ENCODE results near the gene CHRM2. TPM values are rescaled to one million over a fixed set of nuclear protein-coding genes. Genes with fewer than 3 reads are reported as not detected.
"Not testable (repeated sequence)": the region's sequence is repeated elsewhere in the genome, so short reads cannot be mapped to it uniquely, and the experiment has no call there.

CHRM2 gene
- total RNA-seq: 71.2 TPM

GRCh38 chr7:136868496-136869000 is at the start of gene CHRM2:
Gene CHRM2, plus strand, starts transcription at chr7:136868652. Its CDS starts 146,214 bp downstream, at chr7:137014866.
- no peak for DNase-seq (ENCODE audit: low spot score)

- DNase-seq (ENCODE audit: low spot score): not testable (repeated sequence)
Observed at GRCh38 chr7:136831398-136831797, 37.1 kb upstream of the CHRM2 start.

GRCh38 chr7:136845899-136846465 is 22.5 kb upstream of the CHRM2 start:
- DNase-seq (ENCODE audit: low spot score): no peak

DNA sequence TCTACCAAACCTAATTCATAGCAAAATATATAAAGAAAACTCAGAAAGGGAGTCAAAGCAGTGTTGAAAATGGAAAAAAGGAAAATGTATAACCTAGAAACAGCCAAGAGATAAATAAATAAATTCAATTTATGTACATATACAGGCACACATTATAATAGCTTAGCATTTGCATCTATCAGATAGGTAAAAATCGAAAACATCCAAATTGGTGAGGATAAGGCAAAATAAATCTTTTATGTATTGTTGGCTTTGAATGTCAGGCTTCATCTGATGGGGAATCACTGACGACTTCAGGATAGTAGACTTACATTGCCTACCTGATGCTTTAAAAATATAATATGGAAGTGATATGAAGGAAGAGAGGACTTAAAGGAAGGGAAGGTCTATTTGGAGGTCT is 20.6 kb upstream of the CHRM2 start:
- DNase-seq (ENCODE audit: low spot score): no peak

- no peak for DNase-seq (ENCODE audit: low spot score)
Observed at GRCh38 chr7:136853654-136854053, 14.8 kb upstream of the CHRM2 start.

GRCh38 chr7:136857573-136857972 is 10.9 kb upstream of the CHRM2 start:
- DNase-seq (ENCODE audit: low spot score): no peak

GRCh38 chr7:136859803-136860202 is 8.6 kb upstream of the CHRM2 start:
- DNase-seq (ENCODE audit: low spot score): no peak

- no peak for DNase-seq (ENCODE audit: low spot score)
Observed at GRCh38 chr7:136865236-136865635, 3.2 kb upstream of the CHRM2 start.

DNA sequence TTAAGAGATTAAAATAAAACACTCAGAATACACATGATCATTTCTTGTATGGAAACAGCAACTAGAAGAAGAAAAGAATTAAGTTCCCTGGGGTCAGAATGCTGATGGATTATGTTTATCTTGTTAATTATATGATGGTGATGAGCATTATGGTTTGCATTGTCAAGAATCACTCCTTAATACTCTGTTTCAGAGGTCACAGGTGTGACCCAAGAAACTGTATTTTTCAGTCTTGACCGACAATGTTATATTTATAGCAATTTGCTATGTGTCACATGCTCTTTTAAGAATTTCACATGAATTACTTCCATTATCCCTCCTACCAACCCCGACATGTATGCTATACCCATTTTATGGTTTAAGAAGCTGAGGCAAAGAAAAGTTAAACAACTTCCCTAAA is 2.7 kb upstream of the CHRM2 start:
- no peak for DNase-seq (ENCODE audit: low spot score)

- no peak for DNase-seq (ENCODE audit: low spot score)
Observed at GRCh38 chr7:136869001-136869961, 829 bp downstream of the CHRM2 start.

GRCh38 chr7:136869991-136870865 is 1.8 kb downstream of the CHRM2 start:
- no peak for DNase-seq (ENCODE audit: low spot score)

DNA sequence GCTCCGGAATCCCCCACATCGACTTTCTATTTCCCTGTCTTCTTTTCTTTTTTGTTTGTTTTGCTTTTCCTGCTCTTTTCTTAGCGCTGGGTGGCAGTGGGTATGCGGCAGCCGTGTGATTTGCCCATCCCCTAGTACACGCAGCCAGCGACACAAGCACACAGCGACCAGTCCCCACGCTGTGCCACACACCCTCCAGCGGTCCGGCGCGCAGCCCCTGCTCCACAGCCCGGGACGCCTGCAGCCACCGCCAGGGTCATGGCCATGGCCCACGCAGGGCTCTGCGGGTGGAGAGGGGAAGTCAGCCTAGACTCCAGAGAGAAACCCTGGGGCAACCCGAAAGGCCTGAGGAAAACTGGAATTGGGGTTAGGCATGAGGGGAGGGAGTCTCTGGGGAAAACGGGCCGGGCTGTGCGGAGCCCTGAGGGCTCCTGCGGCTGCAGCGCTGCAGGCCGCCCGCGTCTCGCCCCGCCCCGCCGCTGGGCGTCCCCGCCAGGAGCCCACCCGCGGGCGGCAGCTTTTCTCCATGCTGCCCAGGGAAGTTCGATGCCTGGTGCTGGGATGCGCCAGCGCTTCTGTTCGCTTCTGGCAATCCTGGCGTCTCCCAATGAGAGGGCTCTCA is 2.5 kb downstream of the CHRM2 start:
- DNase-seq (ENCODE audit: low spot score): no peak

DNA sequence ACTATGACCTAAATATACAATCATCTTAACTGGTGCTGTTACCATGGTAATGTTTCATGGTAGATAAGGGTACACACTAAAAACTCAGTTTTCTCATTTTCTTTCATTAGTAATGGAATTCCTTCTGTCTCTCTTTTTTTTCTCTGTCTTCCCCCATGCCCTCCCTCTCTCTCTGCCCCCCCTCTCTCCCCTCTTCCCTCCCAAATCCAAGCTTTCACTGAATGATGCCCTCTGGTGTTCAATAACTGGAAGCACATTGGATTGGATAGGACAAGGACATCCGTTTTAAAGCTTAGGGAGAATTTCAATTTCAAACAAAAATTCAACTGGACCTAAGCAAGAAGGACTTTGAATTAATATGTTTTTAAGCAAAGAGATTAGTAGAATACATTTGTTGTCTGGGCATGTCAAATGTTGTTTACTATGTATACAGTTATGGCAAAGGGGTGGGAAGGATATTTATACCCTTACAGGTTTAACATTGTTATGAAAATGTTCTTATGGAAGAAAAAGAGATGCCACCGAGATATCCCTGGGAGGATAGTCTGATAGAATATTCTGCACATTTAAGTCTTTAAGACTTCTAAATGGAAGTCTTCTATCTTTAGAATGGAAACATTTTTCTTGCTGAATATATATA is 6.1 kb downstream of the CHRM2 start:
- DNase-seq (ENCODE audit: low spot score): no peak

DNA sequence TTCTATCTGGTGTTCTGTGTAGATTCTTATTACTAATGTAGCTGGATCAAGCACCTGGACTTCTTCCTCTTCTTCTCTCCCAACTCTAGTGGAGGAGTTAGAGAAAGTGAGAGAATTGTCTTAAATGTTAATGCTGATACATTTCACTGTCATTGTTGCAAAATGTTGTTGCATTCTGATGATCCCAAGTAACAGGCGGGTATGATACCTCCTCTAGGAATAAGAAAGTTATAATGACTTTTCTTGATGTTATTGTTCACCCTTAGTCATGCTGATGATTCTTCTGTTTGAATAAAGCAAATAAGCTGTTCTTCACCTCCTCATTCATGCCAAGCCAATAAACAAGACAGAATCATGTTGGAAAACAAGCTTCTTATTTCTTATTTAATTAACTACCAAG is 9.1 kb downstream of the CHRM2 start:
- DNase-seq (ENCODE audit: low spot score): no peak

GRCh38 chr7:136877990-136878389 is 9.5 kb downstream of the CHRM2 start:
- no peak for DNase-seq (ENCODE audit: low spot score)

- DNase-seq (ENCODE audit: low spot score): no peak
Observed at GRCh38 chr7:136878878-136879277, 10.4 kb downstream of the CHRM2 start.

GRCh38 chr7:136883046-136883445 is 14.6 kb downstream of the CHRM2 start:
- no peak for DNase-seq (ENCODE audit: low spot score)

- DNase-seq (ENCODE audit: low spot score): no peak
Observed at GRCh38 chr7:136884492-136884891, 16.0 kb downstream of the CHRM2 start.

GRCh38 chr7:136887317-136887716 is 18.9 kb downstream of the CHRM2 start:
- no peak for DNase-seq (ENCODE audit: low spot score)

DNA sequence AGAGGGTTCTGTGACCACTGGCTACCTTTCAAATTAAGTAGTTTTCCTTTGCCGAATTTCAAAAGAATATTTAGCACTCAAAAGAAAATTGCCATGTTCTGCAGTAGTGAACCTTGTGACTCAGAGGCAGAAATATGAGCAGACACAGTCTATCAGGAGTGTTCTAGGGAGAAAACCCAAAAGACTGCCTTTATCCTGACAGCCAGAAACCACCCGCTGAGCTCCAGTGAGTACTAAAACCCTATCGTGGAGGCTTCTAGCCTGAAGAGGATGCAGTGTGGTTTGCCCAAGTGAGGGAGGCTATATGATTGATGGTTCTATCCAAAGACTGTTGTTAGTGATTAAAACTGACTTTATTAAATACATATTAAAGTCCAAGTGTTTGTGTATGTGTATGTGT is 21.9 kb downstream of the CHRM2 start:
- DNase-seq (ENCODE audit: low spot score): no peak

DNA sequence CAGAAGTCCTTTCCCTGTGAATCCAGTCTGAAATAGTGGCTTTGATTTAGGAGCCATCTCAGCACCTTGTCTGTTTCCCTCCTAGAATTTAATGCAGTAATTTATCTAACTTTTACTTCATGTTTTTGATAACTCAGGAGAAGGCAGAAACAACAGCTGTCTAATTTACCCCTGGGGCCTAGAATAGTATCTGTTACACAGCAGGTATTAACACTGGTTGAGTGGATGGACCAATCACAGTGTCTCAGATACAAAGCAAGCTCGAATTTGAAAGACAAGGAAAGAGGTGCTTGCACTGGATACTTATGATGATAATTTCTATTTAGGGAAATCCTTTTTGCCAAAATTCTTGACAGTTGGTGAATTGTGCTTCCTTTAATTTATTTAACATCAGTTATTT is 23.4 kb downstream of the CHRM2 start:
- DNase-seq (ENCODE audit: low spot score): no peak
